Measurements from ENCODE around the gene KCTD5. TPM values are rescaled to one million over a fixed set of nuclear protein-coding genes. Genes with fewer than 3 reads are reported as not detected.
"Not testable (repeated sequence)": the region's sequence is repeated elsewhere in the genome, so short reads cannot be mapped to it uniquely, and the experiment has no call there.

The KCTD5 gene
- total RNA-seq: 10 to 100 TPM; 19.6 to 21.9 TPM
- 20.7 to 37.1 reads per million in 2 donors for total RNA-seq

GRCh38 chr16:2682209-2683021 is at the start of gene KCTD5:
TSS of gene KCTD5 (plus strand) at chr16:2682523. CDS start at chr16:2682549, 26 bp downstream.
- no peaks in the 10 kb centered on the region for H3K27me3 Mint-ChIP-seq

GRCh38 chr16:2639071-2639721 is 43.1 kb upstream of the KCTD5 start:
- ATAC-seq (peak; percentile 95), DNase-seq (peak in 1 of 3 donors; percentile 44)
- H3K27ac Mint-ChIP-seq; H3K9me3 ChIP-seq (ENCODE audit: control insufficient read depth, low read length, poor library complexity, severe bottlenecking); H3K4me3 Mint-ChIP-seq; H3K4me1 Mint-ChIP-seq; H3K36me3 Mint-ChIP-seq (ENCODE audit: low read depth); H3K27me3 Mint-ChIP-seq: not testable (repeated sequence)

More at GRCh38 chr16:2682209-2683021, at the start of gene KCTD5:
- Mint-ChIP-seq H3K4me1 (peaks cover 15% of the 10 kb centered on the region), H3K27ac (peak within 1 kb of the TSS; percentile 99), H3K36me3 (ENCODE audit: low read depth) (no peaks in the 10 kb centered on the region), H3K4me3 (peak within 1 kb of the TSS; percentile 97)
- no peaks in the 10 kb centered on the region for H3K9me3 ChIP-seq (ENCODE audit: control insufficient read depth, low read length, poor library complexity, severe bottlenecking)
- peak; percentile 88 to 91 (median 90) for DNase-seq
- ATAC-seq: peak; percentile 95

DNA sequence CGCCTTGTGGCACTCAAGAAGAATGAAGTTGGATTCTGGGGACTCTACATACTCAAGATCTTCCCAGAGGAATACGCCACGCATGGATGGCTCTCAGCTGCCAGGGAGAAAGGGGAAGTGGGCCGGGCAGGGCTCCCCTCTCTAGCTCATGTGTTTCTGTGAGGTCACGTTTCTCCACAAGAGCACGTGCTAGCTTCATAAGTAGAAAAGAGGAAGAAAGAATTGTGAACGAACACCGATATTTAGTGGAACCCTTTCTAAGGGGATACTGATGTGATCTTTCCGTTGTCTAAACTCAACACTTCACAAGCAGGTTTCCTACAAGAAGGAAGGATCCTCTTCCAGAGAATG is 42.6 kb upstream of the KCTD5 start:
- not testable (repeated sequence) for H3K4me3 Mint-ChIP-seq; H3K9me3 ChIP-seq (ENCODE audit: control insufficient read depth, low read length, poor library complexity, severe bottlenecking); DNase-seq; H3K27me3 Mint-ChIP-seq; H3K27ac Mint-ChIP-seq; H3K4me1 Mint-ChIP-seq; H3K36me3 Mint-ChIP-seq (ENCODE audit: low read depth)
- ATAC-seq: peak; percentile 61

DNA sequence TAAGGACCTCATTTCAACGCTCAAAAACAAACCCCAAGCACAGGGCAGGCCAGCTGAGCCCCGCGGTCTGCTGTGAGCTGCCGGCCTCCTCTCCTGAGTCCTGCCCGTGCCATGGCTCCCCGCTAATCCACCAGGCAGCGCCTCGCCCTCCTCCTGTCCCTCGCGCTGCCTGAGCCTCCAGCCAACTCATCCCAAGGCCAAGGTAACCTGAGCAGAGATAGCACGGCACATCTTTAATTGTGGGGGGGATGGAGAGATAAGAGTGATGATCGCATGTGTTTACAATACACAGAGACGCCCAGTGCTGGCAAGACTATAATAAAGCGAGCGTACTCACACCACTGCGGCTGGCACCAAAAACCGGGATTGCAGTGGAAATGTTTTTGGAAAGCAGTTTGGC is 39.8 kb upstream of the KCTD5 start:
- not testable (repeated sequence) for H3K27me3 Mint-ChIP-seq; H3K36me3 Mint-ChIP-seq (ENCODE audit: low read depth); H3K4me3 Mint-ChIP-seq; H3K4me1 Mint-ChIP-seq; H3K9me3 ChIP-seq (ENCODE audit: control insufficient read depth, low read length, poor library complexity, severe bottlenecking); H3K27ac Mint-ChIP-seq; ATAC-seq; DNase-seq

- H3K4me3 Mint-ChIP-seq; H3K27ac Mint-ChIP-seq; H3K4me1 Mint-ChIP-seq; H3K9me3 ChIP-seq (ENCODE audit: control insufficient read depth, low read length, poor library complexity, severe bottlenecking); DNase-seq; H3K36me3 Mint-ChIP-seq (ENCODE audit: low read depth); H3K27me3 Mint-ChIP-seq: not testable (repeated sequence)
- peak; percentile 36 for ATAC-seq
These were observed 37.4 kb upstream of the KCTD5 start for GRCh38 chr16:2644754-2645453.

GRCh38 chr16:2651268-2651871 is 31.0 kb upstream of the KCTD5 start:
- not testable (repeated sequence) for H3K4me3 Mint-ChIP-seq; H3K36me3 Mint-ChIP-seq (ENCODE audit: low read depth); H3K27me3 Mint-ChIP-seq; H3K9me3 ChIP-seq (ENCODE audit: control insufficient read depth, low read length, poor library complexity, severe bottlenecking); DNase-seq; H3K27ac Mint-ChIP-seq; ATAC-seq; H3K4me1 Mint-ChIP-seq

DNA sequence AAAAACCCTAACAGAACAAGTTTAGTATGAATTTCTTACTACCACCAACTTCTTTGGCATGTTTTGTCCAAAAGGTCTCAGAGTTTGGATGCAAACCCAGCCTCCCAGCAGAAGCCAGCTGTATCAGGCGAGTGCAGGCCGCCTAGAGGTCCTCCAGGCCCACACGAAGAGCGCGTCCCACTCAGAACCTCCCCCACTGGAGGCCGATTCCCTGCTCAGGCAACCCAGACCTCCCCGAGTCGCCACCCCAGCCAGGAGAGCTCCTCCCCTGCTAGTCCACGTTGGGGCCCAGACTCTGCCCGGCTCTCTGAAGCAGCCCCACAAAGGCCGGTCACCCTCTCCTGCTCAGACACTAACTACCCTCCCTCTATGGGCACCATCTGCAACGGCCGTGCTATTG is 28.4 kb upstream of the KCTD5 start:
- H3K27me3 Mint-ChIP-seq; H3K36me3 Mint-ChIP-seq (ENCODE audit: low read depth); H3K9me3 ChIP-seq (ENCODE audit: control insufficient read depth, low read length, poor library complexity, severe bottlenecking); H3K27ac Mint-ChIP-seq; DNase-seq; H3K4me1 Mint-ChIP-seq; H3K4me3 Mint-ChIP-seq; ATAC-seq: not testable (repeated sequence)

- H3K27ac Mint-ChIP-seq: peak overlapping the region; percentile 56
- DNase-seq; H3K27me3 Mint-ChIP-seq; H3K4me3 Mint-ChIP-seq; ATAC-seq; H3K4me1 Mint-ChIP-seq; H3K36me3 Mint-ChIP-seq (ENCODE audit: low read depth); H3K9me3 ChIP-seq (ENCODE audit: control insufficient read depth, low read length, poor library complexity, severe bottlenecking): not testable (repeated sequence)
These were observed 27.4 kb upstream of the KCTD5 start for GRCh38 chr16:2654949-2655348.

DNA sequence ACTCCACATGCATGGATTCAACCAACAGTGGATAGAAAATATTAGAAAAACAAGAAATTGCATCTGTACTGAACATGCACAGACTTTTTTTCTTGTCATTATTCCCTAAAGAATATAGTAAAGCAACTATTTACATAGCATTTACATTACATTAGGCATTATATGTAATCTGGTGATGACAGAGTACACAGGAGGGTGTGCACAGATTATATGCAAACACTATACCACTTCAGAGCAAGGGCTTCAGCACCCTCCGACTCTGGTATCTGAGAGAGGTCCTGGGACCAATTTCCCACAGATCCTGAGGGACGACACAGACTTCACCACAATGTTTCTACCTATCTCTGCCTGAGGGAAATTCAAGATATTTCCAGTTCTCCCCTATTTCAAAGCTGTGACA is 25.3 kb upstream of the KCTD5 start:
- ATAC-seq: no peak
- Mint-ChIP-seq H3K4me1 (peaks cover 8% of the 10 kb centered on the region), H3K36me3 (ENCODE audit: low read depth) (no peaks in the 10 kb centered on the region), H3K27ac (no peak overlapping the region), H3K4me3 (no peak overlapping the region), H3K27me3 (no peaks in the 10 kb centered on the region)
- DNase-seq: no peak
- no peaks in the 10 kb centered on the region for H3K9me3 ChIP-seq (ENCODE audit: control insufficient read depth, low read length, poor library complexity, severe bottlenecking)

GRCh38 chr16:2657803-2658202 is 24.5 kb upstream of the KCTD5 start:
- H3K27ac Mint-ChIP-seq, H3K4me3 Mint-ChIP-seq: not testable (repeated sequence)

DNA sequence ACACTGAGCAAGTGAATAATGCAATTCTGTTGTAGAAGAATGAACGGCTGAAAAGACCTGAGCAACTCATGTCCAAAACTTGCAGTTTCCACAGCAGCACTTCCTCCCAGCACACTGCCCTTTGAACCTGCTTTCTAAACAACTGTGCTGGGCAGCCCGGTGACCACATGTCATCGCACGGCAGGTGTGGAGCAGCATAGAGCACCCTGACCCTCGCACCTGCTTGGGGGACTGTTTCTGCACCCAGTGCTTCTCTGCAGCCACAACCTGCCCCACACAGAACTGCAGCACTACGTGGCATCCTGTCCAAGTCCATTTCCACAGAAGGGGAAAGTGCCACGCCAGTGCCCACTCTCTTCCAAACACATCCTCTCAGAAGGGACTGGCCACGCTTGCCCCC is 22.8 kb upstream of the KCTD5 start:
- Mint-ChIP-seq H3K27ac (peak overlapping the region; percentile 87), H3K4me1 (peaks cover 26% of the 10 kb centered on the region)
- ATAC-seq; DNase-seq; H3K4me3 Mint-ChIP-seq; H3K36me3 Mint-ChIP-seq (ENCODE audit: low read depth); H3K9me3 ChIP-seq (ENCODE audit: control insufficient read depth, low read length, poor library complexity, severe bottlenecking); H3K27me3 Mint-ChIP-seq: not testable (repeated sequence)

More at GRCh38 chr16:2657803-2658202, 24.5 kb upstream of the KCTD5 start:
- not testable (repeated sequence) for H3K9me3 ChIP-seq (ENCODE audit: control insufficient read depth, low read length, poor library complexity, severe bottlenecking); ATAC-seq; H3K36me3 Mint-ChIP-seq (ENCODE audit: low read depth); DNase-seq; H3K27me3 Mint-ChIP-seq
- peaks cover 10% of the 10 kb centered on the region for H3K4me1 Mint-ChIP-seq

- peaks cover 29% of the 10 kb centered on the region for H3K4me1 Mint-ChIP-seq
- not testable (repeated sequence) for H3K36me3 Mint-ChIP-seq (ENCODE audit: low read depth); H3K9me3 ChIP-seq (ENCODE audit: control insufficient read depth, low read length, poor library complexity, severe bottlenecking); H3K4me3 Mint-ChIP-seq; DNase-seq; ATAC-seq; H3K27me3 Mint-ChIP-seq
- peak overlapping the region; percentile 87 for H3K27ac Mint-ChIP-seq
These were observed 22.2 kb upstream of the KCTD5 start for GRCh38 chr16:2660014-2660662.

All from T-helper 17 cell (primary cell).